Testis (tissue), 3 donors: ENCODE results near the gene NEK9. TPM values are rescaled to one million over a fixed set of nuclear protein-coding genes. Genes with fewer than 3 reads are reported as not detected.

Experiments
- DNase-seq: peaks from one replicate; pipeline ENCODE4 v3.0.0-alpha.2; 2019
- H3K27ac ChIP-seq, 2 donors: fragments of 200-600 bp; sonication (generic); one replicate each; pipeline ENCODE4 v1.5.1; 2019
- H3K27me3 ChIP-seq: fragments of 200-600 bp; sonication (generic); one replicate; pipeline ENCODE4 v1.5.1; 2019
- H3K36me3 ChIP-seq: fragments of 200-600 bp; sonication (generic); one replicate; pipeline ENCODE4 v1.5.1; 2017; ENCODE audit warnings: low read depth; ENCODE audit errors: missing control alignments
- H3K4me1 ChIP-seq: fragments of 200-600 bp; sonication (generic); one replicate; pipeline ENCODE4 v1.5.1; 2019
- H3K4me3 ChIP-seq, 2 donors: fragments of 200-600 bp; sonication (generic); one replicate each; pipeline ENCODE4 v1.5.1; 2017 to 2019
- H3K9me3 ChIP-seq: fragments of 200-600 bp; sonication (generic); one replicate; pipeline ENCODE4 v1.5.1; 2017
- CTCF ChIP-seq, 3 experiments: fragments of 450-650 bp in 2 of 3; fragments of 200-600 bp in 1 of 3; sonication (generic) in 1 of 3; IDR thresholded peaks; one replicate each; pipeline ENCODE4 v1.5.1; 2016 to 2019; ENCODE audit warnings: antibody characterized with exemption in 3 of 3, mild to moderate bottlenecking in 2 of 3, moderate library complexity in 1 of 3
- POLR2A ChIP-seq: fragments of 450-650 bp; IDR thresholded peaks from one replicate; pipeline ENCODE4 v1.6.1; 2017; ENCODE audit warnings: antibody characterized with exemption, mild to moderate bottlenecking, moderate library complexity
- WGBS, 2 donors: methylation state at CpG; one replicate each; pipeline ENCODE4 v1.1.5; 2018; 5-methylcytosine and 5-hydroxymethylcytosine counted together
- intact Hi-C: fragments of 100-400 bp; cut with DNase I; formaldehyde crosslinking; loops from one replicate; pipeline ENCODE4 v1.15.1; 2023; ENCODE audit warnings: low total_unique reads
- polyA plus RNA-seq: library from polyadenylated mRNA; stranded (reverse); fragments of 350-450 nt; fragmentation: Illumina TruSeq; extraction: RNeasy Lipid Tissue Mini Kit (QIAGEN cat#74804); gene quantifications from one replicate; pipeline ENCODE4 v1.2.3, GENCODE V29; 2014; ENCODE audit warnings: low read depth, low replicate concordance; ENCODE audit not compliant: insufficient read depth
- total RNA-seq, 2 donors: library from RNA; depleted of rRNA; stranded (reverse); fragments of >200 nt; gene quantifications; one replicate each; pipeline ENCODE4 v1.2.3, GENCODE V29; 2016

The NEK9 gene
- total and polyA plus RNA-seq, 3 donors from 2014 or later, result 86.6 to 125 (median 120) TPM

GRCh38 chr14:75081660-75082229 is 45.1 kb downstream of the NEK9 start:
- DNase-seq, result no peak
- no peaks in the 10 kb centered on the region for H3K27me3 ChIP-seq
- H3K27ac ChIP-seq, result peak overlapping the region in 1 of 2 donors; percentile 21
- no peak for TF ChIP-seq POLR2A
- no peak for TF ChIP-seq CTCF (IDR thresholded peaks at IDR 0.05)
- H3K9me3 ChIP-seq, result no peaks in the 10 kb centered on the region
- WGBS, 2 donors, result 30 to 35% methylated on average over 2 of the region's 2 CpGs
- no peaks in the 10 kb centered on the region for H3K36me3 ChIP-seq
- intact Hi-C loops, result loop anchor here (10.0 kb wide), 1 partner anchor 167 kb away; no protein-coding TSS in a partner anchor
- H3K4me3 ChIP-seq, result no peak overlapping the region
- H3K4me1 ChIP-seq, result peaks cover 18% of the 10 kb centered on the region

GRCh38 chr14:75079521-75079920 is 47.3 kb downstream of the NEK9 start:
- TF ChIP-seq CTCF (IDR thresholded peaks at IDR 0.05) (no peak), POLR2A (no peak)
- H3K9me3 ChIP-seq, result no peaks in the 10 kb centered on the region
- peaks cover 18% of the 10 kb centered on the region for H3K4me1 ChIP-seq
- H3K27me3 ChIP-seq, result no peaks in the 10 kb centered on the region
- H3K36me3 ChIP-seq, result no peaks in the 10 kb centered on the region
- DNase-seq, result no peak
- H3K27ac ChIP-seq, result no peak overlapping the region
- 44 to 56% methylated on average over 4 of the region's 4 CpGs for WGBS, 2 donors
- H3K4me3 ChIP-seq, result no peak overlapping the region
- intact Hi-C loops, result no loop called here

GRCh38 chr14:75077794-75078193 is 49.1 kb downstream of the NEK9 start:
- Histone ChIP-seq H3K4me1 (peaks cover 18% of the 10 kb centered on the region), H3K9me3 (no peaks in the 10 kb centered on the region), H3K27ac (no peak overlapping the region), H3K4me3 (no peak overlapping the region), H3K27me3 (no peaks in the 10 kb centered on the region), H3K36me3 (no peaks in the 10 kb centered on the region)
- DNase-seq, result no peak
- intact Hi-C loops, result no loop called here
- TF ChIP-seq POLR2A (no peak), CTCF (IDR thresholded peaks at IDR 0.05) (no peak)

GRCh38 chr14:75070383-75070782 is 56.5 kb downstream of the NEK9 start:
- no peaks in the 10 kb centered on the region for H3K36me3 ChIP-seq
- TF ChIP-seq CTCF (IDR thresholded peaks at IDR 0.05) (no peak), POLR2A (no peak)
- peak overlapping the region in 1 of 2 donors; percentile 81 for H3K27ac ChIP-seq
- no peaks in the 10 kb centered on the region for H3K27me3 ChIP-seq
- intact Hi-C loops, result no loop called here
- peak overlapping the region in 1 of 2 donors; percentile 73 for H3K4me3 ChIP-seq
- DNase-seq, result no peak
- peaks cover 14% of the 10 kb centered on the region for H3K4me1 ChIP-seq
- 69 to 75% methylated on average over 9 of the region's 9 CpGs for WGBS, 2 donors
- H3K9me3 ChIP-seq, result no peaks in the 10 kb centered on the region

- intact Hi-C loops, result loop anchor here (10.0 kb wide), 1 partner anchor 125 kb away; no protein-coding TSS in a partner anchor
- Histone ChIP-seq H3K9me3 (no peaks in the 10 kb centered on the region), H3K36me3 (no peaks in the 10 kb centered on the region), H3K27me3 (no peaks in the 10 kb centered on the region), H3K4me3 (peak overlapping the region; percentile 55 to 73), H3K27ac (peak overlapping the region; percentile 78 to 81), H3K4me1 (peaks cover 14% of the 10 kb centered on the region)
- TF ChIP-seq CTCF (IDR thresholded peaks at IDR 0.05), result no peak
- TF ChIP-seq POLR2A, result no peak
- DNase-seq, result no peak
- 12 to 25% methylated on average over 1 to 12 of the region's 12 CpGs for WGBS, 2 donors
Observed at GRCh38 chr14:75069811-75070145, 57.1 kb downstream of the NEK9 start.
